ENCODE measurements around the gene HSPG2. TPM values are rescaled to one million over a fixed set of nuclear protein-coding genes. Genes with fewer than 3 reads are reported as not detected.
A peak's percentile ranks its signal among the peaks of the same experiment; 100 is the strongest.

The HSPG2 gene
- total and polyA plus RNA-seq, 2 of the 8 experiments (the other 6 are each of a cell fraction or from before 2014, with no cell fraction given): 17.8 to 111 TPM

- Histone ChIP-seq H4K5ac (ENCODE audit: insufficient read length, low read depth, low read length) (no peak overlapping the region), H3K23ac (ENCODE audit: insufficient read length) (no peak overlapping the region), H3K27me3 (replicated peaks in 1 of 4; ENCODE audit: control insufficient read depth in 3 of 4, extremely low read depth in 1 of 4, insufficient read depth in 3 of 4, low read length in 3 of 4) (no peaks in the 10 kb centered on the region), H4K91ac (replicated peaks; ENCODE audit: insufficient read length, low read length) (no peak overlapping the region), H3K56ac (replicated peaks; ENCODE audit: insufficient read length, low read depth, low read length) (no peak overlapping the region), H4K20me1 (replicated peaks in 1 of 2; ENCODE audit: control insufficient read depth in 1 of 2, insufficient read depth in 2 of 2, low read length in 2 of 2) (peaks cover 0 to 8% of the 10 kb centered on the region in 2 experiments), H3K9me3 (ENCODE audit: insufficient read depth in 2 of 2, low read depth in 1 of 2, low read length in 1 of 2) (peaks cover 7 to 8% of the 10 kb centered on the region in 2 experiments; a peak in 3 of 4 replicates), H3K14ac (ENCODE audit: insufficient read length) (no peak overlapping the region), H3K27ac (ENCODE audit: low read depth, low read length) (no peak overlapping the region), H3K4ac (replicated peaks; ENCODE audit: insufficient read length, low read depth, low read length) (no peak overlapping the region), H4K8ac (ENCODE audit: extremely low read depth, insufficient read depth, low read length) (no peak overlapping the region), H3K4me2 (ENCODE audit: insufficient read depth in 1 of 2, low read depth in 2 of 2, low read length in 2 of 2) (no peak overlapping the region), H2BK12ac (ENCODE audit: low read depth, low read length) (no peak overlapping the region), H2AFZ (ENCODE audit: low read length) (no peak overlapping the region), H3K4me1 (replicated peaks in 1 of 4; ENCODE audit: control insufficient read depth in 3 of 4, insufficient read depth in 4 of 4, low read length in 3 of 4) (no peaks in the 10 kb centered on the region), H2BK5ac (ENCODE audit: low read depth, low read length) (no peak overlapping the region), H3K18ac (ENCODE audit: extremely low read depth, low read length) (no peak overlapping the region), H2BK120ac (replicated peaks; ENCODE audit: low read depth, low read length) (no peak overlapping the region), H3K36me3 (ENCODE audit: control insufficient read depth in 2 of 4, insufficient read depth in 4 of 4, low read length in 3 of 4) (peaks cover 22 to 65% (median 60%) of the 10 kb centered on the region in 4 experiments), H2AK5ac (ENCODE audit: low read depth, low read length) (no peak overlapping the region), H2BK20ac (ENCODE audit: low read length) (no peak overlapping the region), H3K9ac (replicated peaks in 1 of 4; ENCODE audit: extremely low read depth in 1 of 4, low read depth in 3 of 4, low read length in 3 of 4) (no peak overlapping the region), H2BK15ac (ENCODE audit: low read length) (no peak overlapping the region), H3K79me2 (ENCODE audit: control insufficient read depth in 1 of 2, insufficient read depth in 2 of 2, low read length in 2 of 2) (no peaks in the 10 kb centered on the region), H3K23me2 (ENCODE audit: low read depth, low read length) (no peaks in the 10 kb centered on the region), H3K4me3 (ENCODE audit: extremely low read depth in 1 of 4, insufficient read depth in 2 of 4, low read depth in 3 of 4, low read length in 4 of 4) (no peak overlapping the region), H3K79me1 (ENCODE audit: low read depth, low read length) (no peaks in the 10 kb centered on the region)
- WGBS, 2 experiments (ENCODE audit: extremely low coverage in 1 of 2, insufficient coverage in 1 of 2, insufficient read length in 1 of 2, insufficient replicate concordance in 2 of 2, low coverage in 1 of 2, low lambda C conversion rate in 2 of 2, missing lambda C conversion rate in 1 of 2): 100% methylated on average over 1 of the region's 1 CpG; no CpG with 5 or more reads in 1 of the 2 experiments
- FAIRE-seq (no peak), DNase-seq (ENCODE audit: low read depth in 1 of 2, low spot score in 2 of 2) (no peak)
- CTCF ChIA-PET (ENCODE audit: partially characterized antibody): no interaction called here
- POLR2A ChIA-PET (ENCODE audit: partially characterized antibody): no interaction called here
- no peak for TF ChIP-seq SIN3A (conservative IDR thresholded peaks at IDR 0.05 in 1 of 2, IDR thresholded peaks at IDR 0.05 in 1 of 2; ENCODE audit: low read depth in 1 of 2, low read length in 2 of 2)
- no peak for TF ChIP-seq SUZ12 (IDR thresholded peaks at IDR 0.05; ENCODE audit: low read length)
- no peak for TF ChIP-seq BRCA1 (IDR thresholded peaks at IDR 0.05; ENCODE audit: low read depth, low read length)
- no peak for TF ChIP-seq ASH2L (IDR thresholded peaks at IDR 0.05; ENCODE audit: low read length)
- TF ChIP-seq CTCF (IDR thresholded peaks at IDR 0.05; ENCODE audit: control extremely low read depth in 1 of 3, insufficient read depth in 1 of 3, low read depth in 1 of 3, low read length in 3 of 3): peak in 1 of 3 experiments; percentile 1; a peak in 1 of 4 replicates
Observed at GRCh38 chr1:21834094-21834493, 103.0 kb downstream of the HSPG2 start.
